ENCODE data around the gene ZNF814.
A peak's percentile ranks its signal among the peaks of the same experiment; 100 is the strongest.
"Not testable (repeated sequence)": the region's sequence is repeated elsewhere in the genome, so short reads cannot be mapped to it uniquely, and the experiment has no call there.

The ZNF814 gene

DNA sequence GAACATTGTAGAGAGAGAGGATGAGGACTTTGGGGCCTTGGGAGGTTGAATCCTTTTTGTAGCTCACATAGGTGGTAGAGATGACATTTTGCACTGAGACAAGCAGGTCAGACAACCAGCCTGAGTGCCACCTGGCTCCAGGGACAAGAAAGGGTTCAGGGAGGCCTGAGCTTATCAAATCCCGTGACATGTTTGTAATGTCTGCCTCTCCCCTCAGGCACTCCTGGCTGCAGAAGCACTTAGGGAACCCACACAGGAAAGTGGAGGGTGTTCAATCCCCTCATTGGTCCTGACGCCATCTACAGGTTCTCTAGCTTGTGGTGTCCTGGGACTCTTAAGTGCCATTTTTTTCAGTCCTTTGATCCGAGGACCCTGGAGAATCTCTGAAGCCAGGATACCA, 67.7 kb downstream of the ZNF814 start:
- H3K36me3 Mint-ChIP-seq (ENCODE audit: insufficient read depth): peaks cover 17% of the 10 kb centered on the region
- H3K4me1 Mint-ChIP-seq: peaks cover 46% of the 10 kb centered on the region
- H3K27ac Mint-ChIP-seq (ENCODE audit: low read depth): not testable (repeated sequence)

DNA sequence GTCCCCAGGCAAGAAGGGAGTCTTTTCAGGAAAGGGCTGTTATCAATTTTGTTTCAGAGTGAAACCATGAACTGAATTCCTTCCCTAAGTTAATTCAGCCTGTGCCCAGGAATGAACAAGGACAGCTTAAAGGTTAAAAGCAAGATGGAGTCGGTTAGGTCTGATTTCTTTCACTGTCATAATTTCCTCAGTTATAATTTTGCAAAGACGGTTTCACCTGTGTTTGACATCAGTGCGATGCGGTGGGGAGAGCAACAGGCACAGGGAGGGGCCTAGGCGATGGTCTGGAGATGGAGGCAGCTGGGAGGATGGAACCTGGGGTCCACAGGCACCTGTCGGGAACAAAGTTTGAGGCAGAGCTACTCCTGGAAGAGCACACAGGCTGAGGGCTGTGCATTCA, 68.2 kb downstream of the ZNF814 start:
- no peaks in the 10 kb centered on the region for H3K9me3 Mint-ChIP-seq
- H3K4me3 Mint-ChIP-seq: peak overlapping the region; percentile 96
- H3K4me1 Mint-ChIP-seq: peaks cover 46% of the 10 kb centered on the region
- ATAC-seq (replicated peaks; ENCODE audit: extremely low read depth, poor library complexity, severe bottlenecking) (no peak), DNase-seq (ENCODE audit: low spot score in 2 of 2) (no peak)
- no peaks in the 10 kb centered on the region for H3K27me3 Mint-ChIP-seq
- peak overlapping the region; percentile 94 for H3K27ac Mint-ChIP-seq (ENCODE audit: low read depth)
- H3K36me3 Mint-ChIP-seq (ENCODE audit: insufficient read depth): peaks cover 14% of the 10 kb centered on the region

More for the DNA sequence above, 67.7 kb downstream of the ZNF814 start:
- not testable (repeated sequence) for DNase-seq (ENCODE audit: low spot score in 2 of 2); H3K27me3 Mint-ChIP-seq; H3K9me3 Mint-ChIP-seq; ATAC-seq (replicated peaks; ENCODE audit: extremely low read depth, poor library complexity, severe bottlenecking)
- peak overlapping the region; percentile 96 for H3K4me3 Mint-ChIP-seq

DNA sequence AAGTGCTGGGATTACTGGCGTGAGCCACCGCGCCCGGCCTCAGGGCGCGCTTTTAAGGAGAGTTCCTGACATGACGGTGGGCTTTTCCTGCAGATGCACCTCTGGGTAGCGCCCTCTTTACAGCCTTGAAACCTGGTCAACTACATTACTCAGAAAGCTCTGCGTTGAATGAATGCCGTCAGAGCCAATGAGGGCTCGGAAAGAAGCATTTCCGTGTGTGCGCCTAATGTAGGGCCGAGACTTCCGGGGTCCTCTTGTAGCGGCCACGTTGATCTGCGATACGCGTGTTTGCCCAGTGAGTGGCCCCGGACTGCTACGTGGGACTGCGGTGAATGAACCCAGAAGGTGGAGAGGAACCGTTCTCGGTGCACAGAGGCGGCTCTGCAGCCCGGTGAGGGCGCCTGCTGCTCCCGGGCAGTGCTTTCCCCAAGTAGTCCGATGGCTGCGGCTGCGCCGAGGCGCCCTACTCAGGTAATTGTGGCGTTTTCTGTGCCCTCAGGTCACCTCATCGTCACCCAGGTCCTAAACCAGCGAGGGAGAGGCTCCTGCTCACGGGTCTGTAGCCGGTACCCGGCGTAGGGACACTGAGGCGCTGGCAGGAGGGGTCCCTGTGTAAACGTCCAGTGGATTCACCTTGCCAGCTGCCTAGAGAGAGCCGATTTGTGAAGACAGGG, 69.2 kb downstream of the ZNF814 start:
- no peaks in the 10 kb centered on the region for H3K27me3 Mint-ChIP-seq
- ATAC-seq (replicated peaks; ENCODE audit: extremely low read depth, poor library complexity, severe bottlenecking) (peak; percentile 89), DNase-seq (ENCODE audit: low spot score in 2 of 2) (peak; percentile 57 to 67)
- peaks cover 14% of the 10 kb centered on the region for H3K36me3 Mint-ChIP-seq (ENCODE audit: insufficient read depth)
- peak overlapping the region; percentile 96 for H3K4me3 Mint-ChIP-seq
- no peaks in the 10 kb centered on the region for H3K9me3 Mint-ChIP-seq
- peaks cover 55% of the 10 kb centered on the region for H3K4me1 Mint-ChIP-seq
- H3K27ac Mint-ChIP-seq (ENCODE audit: low read depth): peak overlapping the region; percentile 94

DNA sequence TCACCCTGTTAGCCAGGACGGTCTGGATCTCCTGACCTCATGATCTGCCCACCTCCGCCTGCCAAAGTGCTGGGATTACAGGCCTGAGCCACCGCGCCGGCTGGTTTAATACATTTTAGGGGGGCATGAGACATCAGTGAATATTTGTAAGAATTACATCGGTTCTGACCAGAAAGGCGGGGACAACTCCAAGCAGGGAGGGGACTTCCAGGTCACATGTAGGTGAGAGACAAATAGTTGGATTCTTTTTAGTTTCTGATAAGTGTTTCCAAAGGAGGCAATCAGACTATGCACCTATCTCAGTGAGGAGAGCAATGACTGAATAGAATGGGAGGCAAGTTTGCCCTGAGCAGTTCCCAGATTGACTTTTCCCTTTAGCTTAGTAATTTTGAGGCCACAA, 70.5 kb downstream of the ZNF814 start:
- Mint-ChIP-seq H3K36me3 (ENCODE audit: insufficient read depth) (peaks cover 22% of the 10 kb centered on the region), H3K9me3 (no peaks in the 10 kb centered on the region), H3K27me3 (no peaks in the 10 kb centered on the region), H3K4me1 (peaks cover 57% of the 10 kb centered on the region), H3K27ac (ENCODE audit: low read depth) (no peak overlapping the region), H3K4me3 (peak overlapping the region; percentile 37)
- DNase-seq (ENCODE audit: low spot score in 2 of 2) (no peak), ATAC-seq (replicated peaks; ENCODE audit: extremely low read depth, poor library complexity, severe bottlenecking) (no peak)

DNA sequence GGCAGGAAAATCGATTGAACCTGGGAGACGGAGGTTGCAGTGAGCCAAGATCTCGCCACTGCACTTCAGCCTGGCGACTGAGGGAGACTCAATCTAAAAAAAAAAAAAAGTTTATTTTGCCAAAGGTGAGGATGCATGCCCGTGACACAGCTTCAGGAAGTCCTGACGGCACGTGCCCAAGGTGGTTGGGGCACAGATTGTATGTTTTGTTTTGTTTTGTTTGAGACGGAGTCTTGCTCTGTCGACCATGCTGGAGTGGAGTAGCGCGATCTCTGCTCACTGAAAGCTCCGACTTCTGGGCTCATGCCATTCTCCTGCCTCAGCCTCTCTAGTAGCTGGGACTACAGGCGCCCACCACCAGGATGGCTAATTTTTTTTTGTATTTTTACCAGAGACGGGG, 70.9 kb downstream of the ZNF814 start:
- H3K4me3 Mint-ChIP-seq: peak overlapping the region; percentile 37
- no peak for DNase-seq (ENCODE audit: low spot score in 2 of 2)

DNA sequence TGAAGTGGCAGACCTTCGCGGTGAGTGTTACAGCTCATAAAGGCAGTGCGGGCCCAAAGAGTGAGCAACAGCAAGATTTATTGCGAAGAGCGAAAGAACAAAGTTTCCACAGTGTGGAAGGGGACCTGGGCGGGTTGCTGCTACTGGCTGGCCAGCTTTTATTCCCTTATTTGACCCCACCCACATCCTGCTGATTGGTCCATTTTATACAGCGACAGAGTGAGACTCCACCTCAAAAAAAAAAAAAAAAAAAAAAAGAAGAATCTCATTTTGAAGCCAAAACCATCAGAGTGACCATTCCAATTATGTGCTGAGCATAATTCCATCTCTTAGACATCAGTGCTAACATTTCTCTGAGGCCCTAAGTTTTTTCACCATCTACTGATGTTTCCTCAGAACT, 72.2 kb downstream of the ZNF814 start:
- DNase-seq (ENCODE audit: low spot score in 2 of 2): no peak
- H3K4me1 Mint-ChIP-seq: peaks cover 60% of the 10 kb centered on the region
- no peaks in the 10 kb centered on the region for H3K27me3 Mint-ChIP-seq
- peaks cover 28% of the 10 kb centered on the region for H3K36me3 Mint-ChIP-seq (ENCODE audit: insufficient read depth)
- no peak overlapping the region for H3K4me3 Mint-ChIP-seq
- H3K27ac Mint-ChIP-seq (ENCODE audit: low read depth): no peak overlapping the region
- no peaks in the 10 kb centered on the region for H3K9me3 Mint-ChIP-seq
- no peak for ATAC-seq (replicated peaks; ENCODE audit: extremely low read depth, poor library complexity, severe bottlenecking)

More for the DNA sequence above, 70.9 kb downstream of the ZNF814 start:
- no peaks in the 10 kb centered on the region for H3K27me3 Mint-ChIP-seq
- peaks cover 25% of the 10 kb centered on the region for H3K36me3 Mint-ChIP-seq (ENCODE audit: insufficient read depth)
- H3K27ac Mint-ChIP-seq (ENCODE audit: low read depth): no peak overlapping the region
- H3K4me1 Mint-ChIP-seq: peaks cover 57% of the 10 kb centered on the region
- ATAC-seq (replicated peaks; ENCODE audit: extremely low read depth, poor library complexity, severe bottlenecking): no peak
- no peaks in the 10 kb centered on the region for H3K9me3 Mint-ChIP-seq

DNA sequence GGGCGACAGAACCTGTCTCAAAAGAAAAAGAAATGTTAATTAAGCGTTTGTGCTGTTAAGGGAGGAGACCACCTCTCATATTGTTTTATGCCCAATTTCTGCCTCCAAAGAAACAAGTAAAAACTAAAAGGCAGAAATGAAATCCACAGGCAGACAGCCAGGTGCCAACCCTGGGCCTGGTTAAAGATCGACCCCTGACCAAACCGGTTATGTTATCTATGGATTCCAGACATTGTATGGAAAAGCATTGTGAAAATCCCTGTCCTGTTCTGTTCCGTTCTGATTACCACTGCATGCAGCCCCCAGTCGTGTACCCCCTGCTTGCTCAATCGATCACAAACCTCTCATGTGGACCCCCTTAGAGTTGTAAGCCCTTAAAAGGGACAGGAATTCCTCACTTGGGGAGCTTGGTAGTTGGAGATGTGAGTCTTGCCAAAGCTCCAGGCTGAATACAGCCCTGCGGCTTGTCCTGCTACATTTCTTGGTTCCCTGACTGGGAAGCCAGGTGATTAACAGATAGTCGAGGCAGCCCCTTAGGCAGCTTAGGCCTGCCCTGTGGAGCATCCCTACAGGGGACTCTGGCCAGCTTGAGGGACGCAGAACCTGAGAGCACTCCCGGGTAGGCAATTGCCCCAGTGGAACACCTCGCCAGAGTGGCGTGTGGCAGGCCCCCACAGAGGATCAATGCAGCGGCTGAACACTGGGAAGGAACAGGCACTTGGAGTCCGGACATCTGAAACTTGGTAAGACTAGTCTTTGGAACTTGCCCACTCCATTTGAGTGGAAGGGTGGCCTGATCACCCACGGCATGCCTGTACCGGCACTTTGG, 73.4 kb downstream of the ZNF814 start:
- no peaks in the 10 kb centered on the region for H3K27me3 Mint-ChIP-seq
- H3K36me3 Mint-ChIP-seq (ENCODE audit: insufficient read depth): peaks cover 28% of the 10 kb centered on the region
- H3K27ac Mint-ChIP-seq (ENCODE audit: low read depth): peak overlapping the region; percentile 97
- ATAC-seq (replicated peaks; ENCODE audit: extremely low read depth, poor library complexity, severe bottlenecking): no peak
- no peaks in the 10 kb centered on the region for H3K9me3 Mint-ChIP-seq
- H3K4me1 Mint-ChIP-seq: peaks cover 56% of the 10 kb centered on the region
- H3K4me3 Mint-ChIP-seq: peak overlapping the region; percentile 97
- DNase-seq (ENCODE audit: low spot score in 2 of 2): no peak

DNA sequence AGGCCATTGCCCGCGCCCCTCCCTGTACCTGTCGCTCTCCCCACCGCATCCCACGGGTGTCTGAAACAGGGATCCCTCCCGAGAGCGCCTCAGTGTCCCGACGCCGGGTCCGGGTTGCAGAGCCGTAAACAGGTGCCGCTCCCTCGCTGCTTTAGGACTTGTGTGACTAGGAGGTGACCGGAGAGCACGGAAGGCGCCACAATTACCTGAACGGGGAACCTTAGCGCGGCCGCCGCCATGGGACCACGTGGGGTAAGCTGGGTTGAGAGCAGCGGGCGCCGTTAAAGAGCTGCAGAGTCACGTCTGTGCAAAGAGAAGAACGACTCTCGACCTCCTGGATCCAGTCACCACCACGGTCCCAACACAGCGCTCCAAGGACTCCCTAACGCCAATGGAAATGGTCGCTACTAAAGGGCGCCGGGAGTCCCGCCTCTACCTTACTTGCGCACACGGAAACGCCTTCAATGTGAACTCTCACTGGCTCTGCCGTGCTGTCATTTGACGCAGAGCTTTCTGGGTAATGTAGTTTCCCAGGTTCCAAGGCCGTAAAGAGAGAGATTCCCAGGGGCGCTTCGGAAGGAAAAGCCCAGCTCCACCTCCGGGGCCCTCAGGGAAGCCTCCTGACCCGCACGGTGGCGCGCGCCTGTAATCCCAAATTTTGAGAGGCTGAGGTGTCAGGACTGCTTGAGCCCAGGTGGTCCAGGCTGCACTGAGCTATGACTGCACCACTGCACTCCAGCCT, 74.2 kb downstream of the ZNF814 start, which contains the start of gene ZNF552:
TSS of gene ZNF552 (minus strand) at position 409 of the 742 bp plus-strand sequence. CDS start at position 239, 170 bp downstream.
- Mint-ChIP-seq H3K4me3 (peak within 1 kb of the TSS; percentile 97), H3K36me3 (ENCODE audit: insufficient read depth) (peaks cover 28% of the 10 kb centered on the region), H3K27ac (ENCODE audit: low read depth) (peak within 1 kb of the TSS; percentile 97), H3K4me1 (peaks cover 56% of the 10 kb centered on the region), H3K27me3 (no peaks in the 10 kb centered on the region), H3K9me3 (no peaks in the 10 kb centered on the region)
- ATAC-seq (replicated peaks; ENCODE audit: extremely low read depth, poor library complexity, severe bottlenecking) (peak; percentile 81), DNase-seq (ENCODE audit: low spot score in 2 of 2) (peak; percentile 47 to 49)

DNA sequence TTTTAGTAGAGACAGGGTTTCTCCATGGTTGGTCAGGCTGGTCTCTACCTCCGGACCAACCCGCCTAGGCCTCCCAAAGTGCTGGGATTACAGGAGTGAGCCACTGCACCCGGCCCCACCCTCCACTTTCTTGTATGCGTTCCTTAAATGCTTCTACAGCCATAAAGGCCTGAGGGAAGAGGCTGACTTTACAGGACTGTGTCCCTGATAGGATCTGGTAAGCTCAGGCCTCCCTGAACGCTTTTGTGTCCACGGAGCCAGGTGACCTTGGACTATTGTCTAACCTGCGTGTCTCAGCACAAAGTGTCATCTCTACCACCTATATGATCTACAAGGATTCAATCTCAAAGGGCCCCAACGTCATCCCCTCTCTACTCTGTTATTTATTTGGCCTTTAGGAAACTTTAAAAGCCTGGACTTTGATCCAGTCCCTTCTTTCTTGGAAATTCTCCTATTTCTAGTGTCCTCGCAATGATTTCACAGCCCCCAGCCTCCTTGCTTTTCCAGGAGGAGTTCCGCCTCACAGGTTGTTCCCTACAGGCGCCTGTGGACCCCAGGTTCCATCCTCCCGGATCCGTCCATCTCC, 74.8 kb downstream of the ZNF814 start:
- Mint-ChIP-seq H3K4me1 (peaks cover 53% of the 10 kb centered on the region), H3K9me3 (no peaks in the 10 kb centered on the region), H3K36me3 (ENCODE audit: insufficient read depth) (peaks cover 27% of the 10 kb centered on the region), H3K27ac (ENCODE audit: low read depth) (peak overlapping the region; percentile 97), H3K4me3 (peak overlapping the region; percentile 97), H3K27me3 (no peaks in the 10 kb centered on the region)
- ATAC-seq (replicated peaks; ENCODE audit: extremely low read depth, poor library complexity, severe bottlenecking): no peak
- no peak for DNase-seq (ENCODE audit: low spot score in 2 of 2)

DNA sequence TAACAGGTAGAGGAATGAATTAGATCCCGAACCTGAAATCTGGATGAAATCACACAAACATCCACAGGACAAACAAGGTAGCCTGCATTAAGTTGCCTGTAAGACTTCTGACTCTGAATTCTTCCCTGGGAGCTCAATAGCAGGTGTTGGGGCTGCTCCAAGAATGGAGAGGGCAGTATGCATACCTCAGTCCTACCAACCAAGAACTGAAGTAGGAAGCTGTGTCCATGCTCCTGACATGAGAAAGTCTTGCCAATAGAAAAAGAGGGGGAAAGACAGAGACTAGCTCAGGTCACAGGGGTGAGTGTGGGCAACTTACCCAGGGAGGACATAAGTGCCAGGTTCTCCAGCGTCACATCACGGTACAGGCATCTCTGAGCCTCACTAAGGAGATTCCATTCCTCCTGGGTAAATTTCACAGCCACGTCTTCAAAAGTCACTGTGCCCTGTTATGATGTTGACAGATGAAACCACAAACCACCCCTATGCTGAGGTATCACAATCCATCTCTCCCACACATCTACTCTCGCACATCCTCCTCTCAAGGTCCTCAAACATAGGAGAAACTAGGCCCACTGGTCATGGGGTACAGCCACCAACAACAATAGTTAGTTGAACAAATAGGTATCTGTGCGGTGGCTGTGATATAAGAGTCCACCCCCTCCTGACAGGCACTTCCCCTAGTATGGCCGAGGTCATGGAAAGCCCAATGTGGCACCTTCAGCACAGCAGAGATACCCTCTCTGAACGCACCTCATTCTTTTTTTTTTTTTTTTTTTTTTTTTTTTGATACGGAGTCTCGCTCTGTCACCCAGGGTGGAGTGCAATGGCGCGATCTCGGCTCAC, 75.6 kb downstream of the ZNF814 start:
- not testable (repeated sequence) for H3K9me3 Mint-ChIP-seq
- peak overlapping the region; percentile 4 for H3K27ac Mint-ChIP-seq (ENCODE audit: low read depth)

DNA sequence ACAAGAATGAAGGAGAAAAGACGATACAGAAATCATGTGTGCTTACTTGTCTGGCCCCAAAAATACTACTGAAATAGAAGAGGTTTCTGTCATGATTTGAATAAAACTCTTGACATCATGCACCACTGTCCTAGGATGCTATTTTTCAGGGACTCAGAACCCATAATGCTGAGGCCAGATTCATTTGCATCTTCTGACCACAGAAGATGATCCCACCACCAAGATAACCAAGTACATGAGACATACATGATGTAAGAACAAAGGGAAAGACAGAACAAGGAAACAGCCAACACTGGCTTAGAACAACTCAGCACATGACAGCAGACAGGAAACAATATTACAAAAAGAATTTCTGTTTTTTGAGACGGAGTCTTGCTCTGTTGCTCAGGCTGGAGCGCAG, 76.6 kb downstream of the ZNF814 start:
- H3K27me3 Mint-ChIP-seq: no peaks in the 10 kb centered on the region
- H3K4me1 Mint-ChIP-seq: peaks cover 62% of the 10 kb centered on the region
- no peak for ATAC-seq (replicated peaks; ENCODE audit: extremely low read depth, poor library complexity, severe bottlenecking)
- H3K9me3 Mint-ChIP-seq: no peaks in the 10 kb centered on the region
- DNase-seq (ENCODE audit: low spot score in 2 of 2): no peak
- peak overlapping the region; percentile 26 for H3K4me3 Mint-ChIP-seq
- no peak overlapping the region for H3K27ac Mint-ChIP-seq (ENCODE audit: low read depth)
- H3K36me3 Mint-ChIP-seq (ENCODE audit: insufficient read depth): peaks cover 31% of the 10 kb centered on the region

More for the DNA sequence above, 75.6 kb downstream of the ZNF814 start:
- not testable (repeated sequence) for ATAC-seq (replicated peaks; ENCODE audit: extremely low read depth, poor library complexity, severe bottlenecking); H3K27me3 Mint-ChIP-seq; DNase-seq (ENCODE audit: low spot score in 2 of 2)
- peaks cover 27% of the 10 kb centered on the region for H3K36me3 Mint-ChIP-seq (ENCODE audit: insufficient read depth)
- H3K4me3 Mint-ChIP-seq: peak overlapping the region; percentile 97
- peaks cover 57% of the 10 kb centered on the region for H3K4me1 Mint-ChIP-seq

Data from central memory CD8-positive, alpha-beta T cell (primary cell).